Breast epithelium (tissue), 3 donors: Measurements from ENCODE around the gene TSEN54.

Source experiments
- POLR2A ChIP-seq: fragments of 450-650 bp; IDR thresholded peaks from one replicate; pipeline ENCODE4 v1.6.1; 2016; ENCODE audit warnings: antibody characterized with exemption, mild to moderate bottlenecking, moderate library complexity
- POLR2AphosphoS5 ChIP-seq, 3 donors: sonication (generic); formaldehyde crosslinking; IDR thresholded peaks; one replicate each; pipeline ENCODE4 v1.6.1; 2017; ENCODE audit warnings: antibody characterized with exemption in 3 of 3
- TF ChIP-seq, protein P1 (sequence below), 3 donors: fragments of 450-650 bp; IDR thresholded peaks; one replicate each; pipeline ENCODE4 v1.5.1; 2016 to 2017; ENCODE audit warnings: antibody characterized with exemption in 3 of 3, mild to moderate bottlenecking in 3 of 3, moderate library complexity in 3 of 3

DNA sequence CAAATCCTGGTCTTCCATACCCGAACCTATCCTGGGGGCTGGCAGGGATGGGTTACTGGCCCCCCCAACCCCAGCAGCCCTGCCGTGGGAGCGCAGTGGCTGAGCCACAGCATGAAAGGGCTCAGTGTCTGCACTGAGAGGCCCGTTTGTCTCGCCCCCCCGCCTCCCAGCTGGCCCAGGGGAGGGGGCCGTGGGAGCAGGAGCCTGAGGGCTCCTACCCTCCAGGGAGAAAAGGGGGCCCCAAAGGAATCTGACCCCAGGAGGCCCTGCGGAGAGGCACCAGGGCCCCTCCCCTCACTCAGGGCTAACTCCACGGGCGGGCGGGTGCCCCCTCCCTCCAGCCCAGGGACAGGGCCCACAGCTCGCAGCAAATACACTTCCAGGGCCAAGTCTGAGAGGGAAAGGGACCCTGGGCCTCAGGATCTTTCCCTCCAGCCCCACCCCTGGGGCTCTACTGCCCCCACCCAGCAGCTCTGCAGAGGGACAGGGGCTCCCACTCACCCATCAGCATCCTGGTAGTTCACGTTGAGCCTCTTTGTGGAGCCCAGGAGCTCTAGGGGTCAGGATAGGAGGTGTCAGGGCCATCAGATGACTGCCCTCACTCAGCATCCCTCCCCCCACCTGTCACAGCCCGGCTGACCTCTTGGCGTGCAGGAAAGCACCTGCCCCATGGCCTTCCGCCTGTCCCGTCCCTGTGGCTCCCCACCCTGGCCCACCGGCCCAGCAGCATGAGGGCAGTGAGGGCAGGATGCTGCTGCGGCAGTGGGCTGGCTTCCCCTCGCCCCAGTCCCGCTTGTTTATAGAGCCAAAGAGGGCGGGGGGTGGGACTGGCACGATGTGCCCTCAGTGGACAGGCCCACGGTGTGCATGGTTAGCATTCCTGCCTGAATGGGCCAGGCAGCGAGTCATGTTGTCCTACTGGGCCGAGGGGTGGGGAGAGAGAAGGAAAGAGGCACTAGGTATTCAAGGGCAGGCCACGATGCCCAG, 8.3 kb upstream of the TSEN54 start:
- TF ChIP-seq, protein P1, sequence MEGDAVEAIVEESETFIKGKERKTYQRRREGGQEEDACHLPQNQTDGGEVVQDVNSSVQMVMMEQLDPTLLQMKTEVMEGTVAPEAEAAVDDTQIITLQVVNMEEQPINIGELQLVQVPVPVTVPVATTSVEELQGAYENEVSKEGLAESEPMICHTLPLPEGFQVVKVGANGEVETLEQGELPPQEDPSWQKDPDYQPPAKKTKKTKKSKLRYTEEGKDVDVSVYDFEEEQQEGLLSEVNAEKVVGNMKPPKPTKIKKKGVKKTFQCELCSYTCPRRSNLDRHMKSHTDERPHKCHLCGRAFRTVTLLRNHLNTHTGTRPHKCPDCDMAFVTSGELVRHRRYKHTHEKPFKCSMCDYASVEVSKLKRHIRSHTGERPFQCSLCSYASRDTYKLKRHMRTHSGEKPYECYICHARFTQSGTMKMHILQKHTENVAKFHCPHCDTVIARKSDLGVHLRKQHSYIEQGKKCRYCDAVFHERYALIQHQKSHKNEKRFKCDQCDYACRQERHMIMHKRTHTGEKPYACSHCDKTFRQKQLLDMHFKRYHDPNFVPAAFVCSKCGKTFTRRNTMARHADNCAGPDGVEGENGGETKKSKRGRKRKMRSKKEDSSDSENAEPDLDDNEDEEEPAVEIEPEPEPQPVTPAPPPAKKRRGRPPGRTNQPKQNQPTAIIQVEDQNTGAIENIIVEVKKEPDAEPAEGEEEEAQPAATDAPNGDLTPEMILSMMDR (IDR thresholded peaks at IDR 0.05), result no peak
- TF ChIP-seq POLR2AphosphoS5 (IDR thresholded peaks at IDR 0.05), result no peak
- no peak for TF ChIP-seq POLR2A
